SK-N-SH (cell line): ENCODE results near the gene PRLR.
"Not testable (repeated sequence)": the region's sequence is repeated elsewhere in the genome, so short reads cannot be mapped to it uniquely, and the experiment has no call there.

ENCODE experiments used
- CTCF ChIP-seq: fragments of 200-600 bp; sonication (generic); IDR thresholded peaks from 2 replicates; pipeline ENCODE4 v1.6.1; 2017; ENCODE audit warnings: antibody characterized with exemption, mild to moderate bottlenecking, moderate library complexity
- FOXM1 ChIP-seq: IDR thresholded peaks from 2 replicates; pipeline ENCODE4 v1.4.0; 2012; ENCODE audit warnings: low read depth, mild to moderate bottlenecking
- GABPA ChIP-seq: IDR thresholded peaks from 2 replicates; pipeline ENCODE4 v1.4.0; 2012; ENCODE audit warnings: low read depth, mild to moderate bottlenecking

GRCh38 chr5:35104550-35104949, 125.7 kb downstream of the PRLR start:
- not testable (repeated sequence) for TF ChIP-seq GABPA, CTCF, FOXM1
